D721Med (cell line): ENCODE measurements around the gene SLC16A1.
"Not testable (repeated sequence)": the region's sequence is repeated elsewhere in the genome, so short reads cannot be mapped to it uniquely, and the experiment has no call there.

Experiments used
- DNase-seq: peaks from one replicate; pipeline ENCODE4 v3.0.0; 2011; ENCODE audit warnings: low spot score; ENCODE audit not compliant: insufficient read length
- FAIRE-seq: peaks from 2 replicates; lab custom pipeline; 2011; peaks lifted over from hg19 to GRCh38; lab: Jason Lieb, UNC
- CTCF ChIP-seq: IDR thresholded peaks from 2 replicates; pipeline ENCODE4 v1.5.1; 2012; ENCODE audit warnings: mild to moderate bottlenecking, control low read depth; ENCODE audit not compliant: insufficient read depth; ENCODE audit errors: missing control alignments

SLC16A1 gene

GRCh38 chr1:112982853-112983536, 27.0 kb upstream of the SLC16A1 start:
- no peak for TF ChIP-seq CTCF
- no peak for DNase-seq
- no peak for FAIRE-seq

GRCh38 chr1:112982328-112982727, 26.3 kb upstream of the SLC16A1 start:
- no peak for DNase-seq
- TF ChIP-seq CTCF: no peak
- no peak for FAIRE-seq

- not testable (repeated sequence) for FAIRE-seq, DNase-seq
Observed at GRCh38 chr1:112981834-112982233, 25.8 kb upstream of the SLC16A1 start.

GRCh38 chr1:112981426-112981825, 25.4 kb upstream of the SLC16A1 start:
- no peak for TF ChIP-seq CTCF
- DNase-seq (no peak), FAIRE-seq (no peak)

GRCh38 chr1:112975336-112975735, 19.3 kb upstream of the SLC16A1 start:
- no peak for FAIRE-seq
- DNase-seq: no peak
- no peak for TF ChIP-seq CTCF

GRCh38 chr1:112974646-112975045, 18.6 kb upstream of the SLC16A1 start:
- no peak for TF ChIP-seq CTCF

GRCh38 chr1:112973788-112974187, 17.8 kb upstream of the SLC16A1 start:
- FAIRE-seq (no peak), DNase-seq (no peak)
- no peak for TF ChIP-seq CTCF

More at GRCh38 chr1:112974646-112975045, 18.6 kb upstream of the SLC16A1 start:
- no peak for FAIRE-seq
- DNase-seq: no peak
